PC-3 (cell line): ENCODE measurements around the gene EMILIN3. TPM values are rescaled to one million over a fixed set of nuclear protein-coding genes. Genes with fewer than 3 reads are reported as not detected.

Experiments used
- ATAC-seq: fragments of 200-7000 bp; cut with Tn5 transposase; 2 replicates; pipeline ENCODE4 v1.9.1; 2020; ENCODE audit warnings: mild to moderate bottlenecking, moderate library complexity
- BruUV-seq: library from RNA; stranded (reverse); fragments of 400-500 nt; replicated peaks from 2 replicates; lab custom pipeline; 2021; lab: Mats Ljungman, UMichigan
- CTCF ChIA-PET: fragments of 300-600 bp; sonication (Branson Sonifier 250); formaldehyde crosslinking; loops from one replicate; lab custom pipeline; 2022; ENCODE audit warnings: antibody characterized with exemption; lab: Charles Lee
- POLR2A ChIA-PET: fragments of 300-600 bp; sonication (Branson Sonifier 250); formaldehyde crosslinking; loops from one replicate; lab custom pipeline; 2022; ENCODE audit warnings: antibody characterized with exemption; ENCODE audit not compliant: unreplicated experiment; lab: Charles Lee
- DNase-seq: peaks from one replicate; pipeline ENCODE4 v3.0.0-alpha.2; 2015
- H2AFZ ChIP-seq: fragments of 300-600 bp; sonication (generic); 2 replicates; pipeline ENCODE4 v1.6.0; 2016; ENCODE audit warnings: antibody characterized with exemption, low read length
- H3F3A ChIP-seq: fragments of 300-600 bp; sonication (generic); one replicate; pipeline ENCODE4 v1.6.0; 2017; ENCODE audit warnings: antibody characterized with exemption, low read length, control low read depth, mild to moderate bottlenecking; ENCODE audit not compliant: unreplicated experiment
- H3K27ac ChIP-seq: fragments of 300-600 bp; sonication (generic); 2 replicates; pipeline ENCODE4 v1.5.1; 2016; ENCODE audit warnings: mild to moderate bottlenecking, low read length
- H3K27me3 ChIP-seq: fragments of 300-600 bp; sonication (generic); 2 replicates; pipeline ENCODE4 v1.6.1; 2016; ENCODE audit warnings: low read length, mixed read lengths
- H3K36me3 ChIP-seq: fragments of 300-600 bp; sonication (generic); 2 replicates; pipeline ENCODE4 v1.6.1; 2016; ENCODE audit warnings: low read depth, mixed run types, low read length, mixed read lengths
- H3K4me1 ChIP-seq: fragments of 300-600 bp; sonication (generic); 2 replicates; pipeline ENCODE4 v1.5.1; 2016; ENCODE audit warnings: low read length; ENCODE audit not compliant: insufficient read depth
- H3K4me2 ChIP-seq: fragments of 300-600 bp; sonication (generic); 2 replicates; pipeline ENCODE4 v1.6.0; 2016; ENCODE audit warnings: low read length
- H3K4me3 ChIP-seq: fragments of 300-600 bp; sonication (generic); 2 replicates; pipeline ENCODE4 v1.5.1; 2016; ENCODE audit warnings: mild to moderate bottlenecking, low read length, mixed read lengths
- H3K79me2 ChIP-seq: fragments of 300-600 bp; sonication (generic); 2 replicates; pipeline ENCODE4 v1.6.1; 2017; ENCODE audit warnings: low read length, mixed read lengths
- H3K9ac ChIP-seq: fragments of 300-600 bp; sonication (generic); 2 replicates; pipeline ENCODE4 v1.6.0; 2016; ENCODE audit warnings: mild to moderate bottlenecking, low read length
- H3K9me2 ChIP-seq: fragments of 300-600 bp; sonication (generic); replicated peaks from 2 replicates; pipeline ENCODE4 v1.6.1; 2016; ENCODE audit warnings: mixed run types, low read length, mixed read lengths
- H3K9me3 ChIP-seq: fragments of 300-600 bp; sonication (generic); 2 replicates; pipeline ENCODE4 v1.6.1; 2016; ENCODE audit warnings: low read length, mixed read lengths
- H4K20me1 ChIP-seq: fragments of 300-600 bp; sonication (generic); 2 replicates; pipeline ENCODE4 v1.6.1; 2016; ENCODE audit warnings: low read length, mixed read lengths
- EZH2 ChIP-seq: fragments of 300-600 bp; sonication (generic); IDR thresholded peaks from one replicate; pipeline ENCODE4 v1.6.1; 2017; ENCODE audit warnings: antibody characterized with exemption, mild to moderate bottlenecking, low read length; ENCODE audit not compliant: unreplicated experiment
- EZH2phosphoT487 ChIP-seq: fragments of 300-600 bp; sonication (generic); IDR thresholded peaks from 2 replicates; pipeline ENCODE4 v1.6.1; 2018; ENCODE audit warnings: mild to moderate bottlenecking, antibody characterized with exemption, low read length, borderline replicate concordance
- intact Hi-C: fragments of 100-400 bp; cut with micrococcal nuclease; formaldehyde crosslinking; loops from 2 replicates; pipeline ENCODE4 v1.9.0; 2023
- total RNA-seq: library from RNA; depleted of rRNA; stranded (reverse); fragments of >200 nt; gene quantifications from 2 replicates; pipeline ENCODE4 v1.2.3, GENCODE V29; 2014
- TF ChIP-seq, protein P1 (sequence below): fragments of 300-600 bp; sonication (generic); conservative IDR thresholded peaks from 2 replicates; pipeline ENCODE4 v1.5.1; 2017; ENCODE audit warnings: antibody characterized with exemption, low read depth, mild to moderate bottlenecking, low read length

The EMILIN3 gene
- total RNA-seq, 1 experiment from 2014 or later: not detected

DNA sequence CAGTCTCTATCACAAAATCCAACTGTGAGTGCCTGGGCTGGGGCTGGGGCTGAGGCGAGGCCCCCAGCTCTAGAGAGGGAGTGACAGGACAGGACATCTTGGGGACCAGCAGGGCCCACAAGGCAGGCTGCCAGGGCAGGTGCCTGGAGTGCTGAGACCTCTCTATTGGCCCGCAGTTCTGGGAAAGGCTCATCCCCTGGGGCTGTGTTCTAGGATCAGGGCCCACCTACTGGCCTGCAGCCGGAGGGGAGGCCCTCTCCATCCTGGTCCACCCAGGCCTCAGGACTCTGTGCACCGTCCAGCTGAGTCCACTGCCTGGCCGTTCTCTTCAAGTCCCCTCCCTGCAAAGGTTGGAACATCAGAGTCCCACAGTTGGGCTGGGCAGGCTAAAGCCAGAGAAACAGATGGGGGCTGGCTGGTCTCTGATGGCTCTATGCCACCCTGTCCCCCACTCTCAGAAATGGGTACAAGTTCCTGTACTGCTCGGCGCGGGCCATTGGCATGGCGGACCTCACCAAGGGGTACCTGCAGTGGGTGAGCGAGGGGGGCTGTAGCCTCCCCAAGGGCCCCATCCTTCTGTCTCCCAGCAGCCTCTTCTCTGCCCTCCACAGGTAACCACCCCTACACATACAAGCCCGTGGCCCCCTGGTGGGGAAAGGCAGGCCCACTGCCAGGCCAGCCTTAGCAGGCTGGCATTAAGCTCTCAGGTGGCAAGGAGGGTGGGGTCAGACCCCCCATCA lies 9.0 kb downstream of the EMILIN3 start:
- Histone ChIP-seq H4K20me1 (no peaks in the 10 kb centered on the region), H3K9me2 (no peaks in the 10 kb centered on the region), H3K27ac (no peak overlapping the region), H3K4me3 (no peak overlapping the region), H3F3A (no peaks in the 10 kb centered on the region), H3K27me3 (no peaks in the 10 kb centered on the region), H3K36me3 (peaks cover 8% of the 10 kb centered on the region; the same call in 1 of the 2 replicates), H3K9me3 (no peaks in the 10 kb centered on the region), H2AFZ (no peak overlapping the region), H3K79me2 (no peaks in the 10 kb centered on the region), H3K4me1 (no peaks in the 10 kb centered on the region), H3K9ac (no peak overlapping the region), H3K4me2 (no peak overlapping the region)
- no TSS peak for BruUV-seq
- CTCF ChIA-PET: no interaction called here
- no peak for TF ChIP-seq EZH2
- TF ChIP-seq EZH2phosphoT487: no peak
- TF ChIP-seq, protein P1, sequence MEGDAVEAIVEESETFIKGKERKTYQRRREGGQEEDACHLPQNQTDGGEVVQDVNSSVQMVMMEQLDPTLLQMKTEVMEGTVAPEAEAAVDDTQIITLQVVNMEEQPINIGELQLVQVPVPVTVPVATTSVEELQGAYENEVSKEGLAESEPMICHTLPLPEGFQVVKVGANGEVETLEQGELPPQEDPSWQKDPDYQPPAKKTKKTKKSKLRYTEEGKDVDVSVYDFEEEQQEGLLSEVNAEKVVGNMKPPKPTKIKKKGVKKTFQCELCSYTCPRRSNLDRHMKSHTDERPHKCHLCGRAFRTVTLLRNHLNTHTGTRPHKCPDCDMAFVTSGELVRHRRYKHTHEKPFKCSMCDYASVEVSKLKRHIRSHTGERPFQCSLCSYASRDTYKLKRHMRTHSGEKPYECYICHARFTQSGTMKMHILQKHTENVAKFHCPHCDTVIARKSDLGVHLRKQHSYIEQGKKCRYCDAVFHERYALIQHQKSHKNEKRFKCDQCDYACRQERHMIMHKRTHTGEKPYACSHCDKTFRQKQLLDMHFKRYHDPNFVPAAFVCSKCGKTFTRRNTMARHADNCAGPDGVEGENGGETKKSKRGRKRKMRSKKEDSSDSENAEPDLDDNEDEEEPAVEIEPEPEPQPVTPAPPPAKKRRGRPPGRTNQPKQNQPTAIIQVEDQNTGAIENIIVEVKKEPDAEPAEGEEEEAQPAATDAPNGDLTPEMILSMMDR: peak; percentile 34; the same call in 1 of the 2 replicates
- POLR2A ChIA-PET: no interaction called here
- DNase-seq: no peak
- no peak for ATAC-seq
- intact Hi-C loops: no loop called here

DNA sequence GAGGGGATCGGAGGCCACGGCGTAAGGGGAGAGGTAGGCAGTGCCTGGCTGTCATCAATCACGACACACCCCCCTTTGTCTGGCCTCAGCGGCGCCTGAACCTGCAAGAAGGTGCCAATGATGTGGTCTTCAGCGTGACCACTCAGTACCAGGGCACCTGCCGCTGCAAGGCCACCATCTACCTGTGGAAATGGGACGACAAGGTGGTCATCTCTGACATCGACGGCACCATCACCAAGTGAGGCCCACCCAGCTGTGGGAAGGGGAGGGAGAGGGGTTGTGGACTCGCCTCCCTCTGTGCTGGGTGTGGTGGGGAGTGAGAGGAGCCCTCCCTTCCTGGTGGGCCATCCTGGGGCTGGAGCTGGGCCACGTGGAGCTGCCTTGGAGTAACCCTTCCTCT lies 9.7 kb downstream of the EMILIN3 start:
- intact Hi-C loops: no loop called here
- no peaks in the 10 kb centered on the region for H3F3A ChIP-seq
- POLR2A ChIA-PET: no interaction called here
- no peaks in the 10 kb centered on the region for H4K20me1 ChIP-seq
- H3K27me3 ChIP-seq: no peaks in the 10 kb centered on the region
- H3K4me3 ChIP-seq: no peak overlapping the region
- H3K4me1 ChIP-seq: no peaks in the 10 kb centered on the region
- TF ChIP-seq EZH2 (no peak), EZH2phosphoT487 (no peak)
- TF ChIP-seq, protein P1: no peak
- peaks cover 8% of the 10 kb centered on the region; the same call in 1 of the 2 replicates for H3K36me3 ChIP-seq
- no peak overlapping the region for H3K9ac ChIP-seq
- no peaks in the 10 kb centered on the region for H3K9me2 ChIP-seq
- no peak overlapping the region for H3K27ac ChIP-seq
- H3K9me3 ChIP-seq: no peaks in the 10 kb centered on the region
- H3K79me2 ChIP-seq: no peaks in the 10 kb centered on the region
- ATAC-seq: no peak
- H3K4me2 ChIP-seq: no peak overlapping the region
- CTCF ChIA-PET: no interaction called here
- DNase-seq: no peak
- no TSS peak for BruUV-seq
- no peak overlapping the region for H2AFZ ChIP-seq

- DNase-seq (no peak), ATAC-seq (no peak)
- Histone ChIP-seq H3K9me3 (no peaks in the 10 kb centered on the region), H3K9me2 (no peaks in the 10 kb centered on the region), H3K79me2 (no peaks in the 10 kb centered on the region), H2AFZ (no peak overlapping the region), H3K4me2 (no peak overlapping the region), H3K27ac (no peak overlapping the region), H3K4me1 (no peaks in the 10 kb centered on the region), H3K9ac (no peak overlapping the region), H3K36me3 (peaks cover 11% of the 10 kb centered on the region; the same call in 1 of the 2 replicates), H3K4me3 (no peak overlapping the region), H3F3A (no peaks in the 10 kb centered on the region), H4K20me1 (no peaks in the 10 kb centered on the region), H3K27me3 (no peaks in the 10 kb centered on the region)
- ChIA-PET CTCF (no interaction called here), POLR2A (no interaction called here)
- TF ChIP-seq EZH2phosphoT487: no peak
- TF ChIP-seq, protein P1: no peak
- intact Hi-C loops: no loop called here
- no TSS peak for BruUV-seq
These were observed 10.9 kb downstream of the EMILIN3 start for GRCh38 chr20:41355598-41356203.
